NCI-H2196 treated with DMSO at 0.1 percent for 48 hours (cell line): ENCODE measurements around the gene CTDSPL.

ENCODE experiments used
- DNase-seq: peaks from one replicate; lab custom pipeline; 2025; ENCODE audit not compliant: unreplicated experiment; lab: John Stamatoyannopoulos, UW

CTDSPL gene

GRCh38 chr3:37912052-37912733 lies 50.5 kb downstream of the CTDSPL start:
- no peak for DNase-seq

DNA sequence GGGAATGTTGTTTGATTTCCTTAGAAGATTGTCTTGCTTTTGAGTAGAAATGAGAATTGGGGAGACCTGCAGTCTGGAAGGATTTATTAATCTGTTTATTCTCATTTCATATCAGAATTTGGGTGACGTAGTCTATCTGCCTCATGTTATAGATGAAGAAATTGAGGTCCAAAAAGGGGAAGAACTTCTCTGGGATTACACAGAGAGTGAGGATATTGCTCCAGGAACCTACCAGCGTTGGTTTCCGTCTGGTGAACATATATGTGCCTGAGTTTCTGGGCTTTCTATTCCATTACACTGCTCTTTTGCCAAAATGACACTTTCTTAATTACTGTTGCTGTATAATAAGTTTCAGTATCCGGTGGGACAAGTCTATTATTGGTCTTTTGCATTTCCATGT lies 51.8 kb downstream of the CTDSPL start:
- no peak for DNase-seq

GRCh38 chr3:37916685-37917084 lies 55.0 kb downstream of the CTDSPL start:
- DNase-seq: no peak

DNA sequence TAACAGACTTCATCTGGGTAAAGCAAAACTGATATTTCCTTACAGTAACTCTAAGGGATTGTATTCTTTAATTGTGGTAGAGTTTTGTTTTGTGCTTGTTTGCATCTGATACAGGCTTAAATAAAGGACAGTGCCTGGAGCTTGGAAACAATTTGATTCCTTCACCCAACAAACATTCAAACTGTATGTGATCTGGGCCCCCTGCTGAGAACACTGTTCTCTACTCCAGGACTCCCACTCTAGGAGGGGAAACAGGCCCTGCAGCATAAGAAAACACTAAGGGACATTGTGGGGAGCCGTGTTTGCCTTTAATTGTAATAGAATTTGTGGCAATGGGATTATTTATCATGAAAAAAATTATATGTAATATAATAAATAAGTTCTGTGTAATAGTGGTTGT lies 56.9 kb downstream of the CTDSPL start:
- DNase-seq: no peak

- DNase-seq: no peak
These were observed 58.5 kb downstream of the CTDSPL start for GRCh38 chr3:37920156-37920699.

- DNase-seq: no peak
These were observed 59.3 kb downstream of the CTDSPL start for GRCh38 chr3:37921025-37921424.

GRCh38 chr3:37922721-37923568 lies 61.3 kb downstream of the CTDSPL start:
- no peak for DNase-seq

- no peak for DNase-seq
These were observed 61.9 kb downstream of the CTDSPL start for GRCh38 chr3:37923569-37924040.

DNA sequence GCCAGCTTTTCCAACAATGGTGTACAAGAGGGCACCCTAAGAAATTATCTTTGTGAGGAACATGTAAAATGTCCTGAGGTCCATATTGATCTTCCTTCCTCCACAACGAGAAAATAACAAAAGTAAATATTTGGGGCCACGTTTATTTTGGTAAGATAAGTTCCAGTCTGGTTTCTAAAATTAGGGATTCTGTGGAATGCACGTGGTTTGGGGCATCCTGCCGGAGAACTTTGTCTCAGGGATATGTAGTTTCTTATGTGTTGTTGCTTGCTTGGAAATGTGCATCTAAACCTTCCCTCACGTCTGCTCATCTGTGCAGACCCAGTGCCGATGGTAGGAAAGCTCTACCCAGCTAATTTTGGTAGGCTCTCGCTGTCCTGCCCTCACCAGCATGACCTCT lies 62.8 kb downstream of the CTDSPL start:
- DNase-seq: no peak

DNA sequence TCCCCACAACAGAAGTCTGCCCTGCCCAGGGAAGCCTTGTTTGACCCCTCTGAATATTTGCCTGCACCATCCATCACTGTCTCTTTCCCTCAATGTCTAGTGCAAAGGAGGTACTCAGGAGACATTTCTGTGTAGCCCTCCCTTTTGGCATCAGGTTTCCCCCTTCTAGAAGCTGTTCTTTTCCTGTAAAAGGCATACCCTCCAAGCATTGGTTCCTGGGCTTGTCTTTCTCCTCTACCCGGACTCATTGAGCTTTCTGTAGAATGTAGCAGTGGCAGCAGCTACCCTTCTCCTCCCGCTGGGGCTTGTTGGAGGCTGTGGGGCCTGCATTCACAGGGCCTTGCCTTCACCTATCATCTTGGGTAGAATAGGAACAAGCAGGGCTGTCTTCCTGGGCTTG lies 63.5 kb downstream of the CTDSPL start:
- no peak for DNase-seq

GRCh38 chr3:37926611-37927010 lies 64.9 kb downstream of the CTDSPL start:
- DNase-seq: no peak

GRCh38 chr3:37930495-37930894 lies 68.8 kb downstream of the CTDSPL start:
- no peak for DNase-seq

DNA sequence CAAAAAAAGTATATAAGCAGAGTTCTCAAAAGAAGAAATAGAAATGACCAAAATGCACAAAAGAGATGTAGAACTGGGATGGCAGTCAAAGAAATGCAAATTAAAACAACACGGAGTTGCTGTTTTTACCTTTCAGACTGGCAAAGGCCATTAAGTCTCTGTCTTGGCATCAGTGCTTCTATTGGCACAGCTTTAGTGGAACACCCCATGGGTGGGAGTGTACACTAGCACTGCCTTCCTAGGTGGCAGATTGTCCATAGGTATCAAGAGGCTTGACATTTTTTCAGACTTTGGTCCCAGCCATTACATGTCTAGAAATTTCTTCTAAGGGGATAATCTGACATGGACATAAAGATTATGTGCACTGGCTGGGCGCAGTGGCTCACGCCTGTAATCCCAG lies 70.8 kb downstream of the CTDSPL start:
- no peak for DNase-seq

DNA sequence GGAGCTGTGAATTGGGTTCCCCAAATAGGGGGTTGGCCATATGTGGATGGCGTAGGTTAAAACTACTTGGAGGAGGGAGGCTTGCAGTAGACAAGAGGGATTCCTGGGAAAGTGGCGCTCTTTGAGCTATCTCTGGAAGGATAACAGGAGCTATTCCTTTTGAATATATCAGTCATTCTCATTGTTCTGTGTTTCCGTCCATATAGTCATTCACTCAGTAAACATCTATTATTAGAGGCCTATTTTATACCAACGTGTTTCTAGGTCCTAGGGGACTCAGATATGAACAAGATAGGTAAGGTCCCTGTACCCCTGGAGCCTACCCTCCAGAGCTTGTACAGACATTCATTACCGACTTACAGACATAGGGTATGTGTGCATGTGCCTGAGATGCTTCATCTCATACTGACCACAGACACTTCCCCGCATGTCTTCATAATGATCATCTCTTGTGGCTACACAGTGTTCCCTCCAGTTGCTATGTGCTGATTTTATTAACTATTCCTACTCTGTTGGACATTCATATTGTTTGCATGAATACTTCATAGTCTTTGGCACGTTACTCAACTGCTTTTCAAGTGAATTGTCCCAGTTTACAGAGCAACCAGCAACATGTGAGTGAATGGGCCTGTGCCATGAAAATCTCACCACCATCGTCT lies 73.1 kb downstream of the CTDSPL start:
- DNase-seq: no peak

GRCh38 chr3:37935290-37935668 lies 73.6 kb downstream of the CTDSPL start:
- DNase-seq: no peak

DNA sequence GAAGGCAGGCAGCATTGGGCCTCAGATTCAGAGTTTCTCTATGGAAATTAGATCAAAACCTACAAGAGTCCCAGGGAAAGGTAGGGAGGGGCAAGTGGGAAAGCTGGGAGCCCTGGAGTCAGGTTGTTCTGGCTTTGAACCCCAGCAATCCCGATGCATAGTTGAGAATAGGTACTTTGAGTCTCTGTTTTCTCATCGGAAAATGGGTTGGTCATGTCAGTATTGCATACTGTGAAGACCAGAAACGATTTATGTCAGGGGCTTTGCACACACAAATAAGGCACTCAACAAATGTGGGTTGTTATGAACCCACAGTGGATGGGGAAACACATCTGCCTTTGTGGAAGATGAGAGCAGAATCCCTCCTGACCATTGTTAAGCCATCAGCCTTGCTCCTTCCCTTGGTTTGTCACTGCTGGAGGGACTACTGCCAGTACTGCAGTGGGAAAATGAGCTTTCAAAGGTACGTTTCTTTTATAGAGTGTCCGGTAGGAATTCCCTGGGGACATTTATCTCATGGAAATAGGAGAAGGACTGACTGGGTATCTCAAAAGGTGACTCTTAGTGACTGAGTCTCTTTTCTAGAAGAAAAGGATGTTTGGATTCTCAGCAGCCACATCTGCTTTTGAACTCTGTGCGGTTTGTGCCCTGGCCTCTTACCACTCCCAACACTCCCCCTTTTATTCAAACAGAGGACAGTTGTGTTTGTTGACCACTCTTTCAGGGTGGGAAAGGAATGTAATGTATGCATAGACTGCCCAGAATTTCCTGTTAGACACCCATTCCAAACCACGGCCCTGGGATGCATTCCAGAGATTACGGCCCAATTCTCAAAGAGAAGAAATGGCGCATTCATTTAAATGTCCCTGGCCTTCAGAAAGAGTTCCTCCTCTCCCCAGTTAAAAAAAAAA lies 74.3 kb downstream of the CTDSPL start:
- no peak for DNase-seq

DNA sequence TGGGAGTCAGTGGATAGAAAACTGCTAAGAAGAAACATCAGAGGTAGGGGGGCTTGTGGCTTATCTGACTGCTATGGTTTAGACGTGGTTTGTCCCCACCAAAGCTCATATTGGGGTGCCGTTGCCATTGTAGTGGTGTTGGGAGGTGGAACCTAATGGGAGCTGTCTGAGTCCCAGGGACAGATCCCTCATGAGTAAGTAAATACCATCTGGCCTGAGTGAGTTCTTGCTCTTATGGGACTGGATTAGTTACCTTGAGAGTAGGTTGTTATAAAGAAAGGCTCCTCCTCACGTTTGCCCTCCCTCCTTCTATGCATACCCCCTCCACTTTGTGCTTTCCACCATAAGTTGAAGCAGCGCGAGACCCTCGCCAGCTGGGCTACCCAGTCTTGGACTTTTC lies 75.5 kb downstream of the CTDSPL start:
- no peak for DNase-seq

GRCh38 chr3:37938011-37938410 lies 76.3 kb downstream of the CTDSPL start:
- DNase-seq: no peak

- DNase-seq: no peak
These were observed 78.7 kb downstream of the CTDSPL start for GRCh38 chr3:37940242-37940908.
